Stimulated activated CD4-positive, alpha-beta T cell treated with anti-CD3 and anti-CD28 coated beads, Interleukin-4, amount 100 ng/mL, for 24 hours (primary cell): ENCODE results near the gene CUX1.
"Not testable (repeated sequence)": the region's sequence is repeated elsewhere in the genome, so short reads cannot be mapped to it uniquely, and the experiment has no call there.

ENCODE experiments used
- DNase-seq: peaks from one replicate; pipeline ENCODE4 v3.0.0-alpha.2; 2020

The CUX1 gene

DNA sequence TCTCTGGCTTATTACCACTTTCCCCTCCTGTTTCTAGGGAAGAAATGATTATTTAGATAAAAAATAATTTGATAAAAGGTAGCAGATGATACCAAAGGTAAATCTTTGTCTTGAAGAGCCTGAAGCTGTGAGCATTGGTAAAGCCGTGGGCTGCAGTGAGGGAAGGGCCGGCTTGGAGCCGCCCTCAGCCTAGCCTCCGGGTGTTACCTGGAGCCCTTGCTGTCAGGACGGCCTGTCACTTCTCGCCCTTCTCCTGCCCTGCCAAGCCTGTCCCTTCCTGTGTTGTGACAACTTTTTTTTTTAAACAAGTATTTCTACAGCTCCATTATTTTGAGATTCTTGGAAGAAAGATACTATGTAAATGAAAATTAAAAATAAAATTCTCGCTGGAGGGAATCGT is 7.0 kb downstream of the CUX1 start:
- DNase-seq, result no peak

DNA sequence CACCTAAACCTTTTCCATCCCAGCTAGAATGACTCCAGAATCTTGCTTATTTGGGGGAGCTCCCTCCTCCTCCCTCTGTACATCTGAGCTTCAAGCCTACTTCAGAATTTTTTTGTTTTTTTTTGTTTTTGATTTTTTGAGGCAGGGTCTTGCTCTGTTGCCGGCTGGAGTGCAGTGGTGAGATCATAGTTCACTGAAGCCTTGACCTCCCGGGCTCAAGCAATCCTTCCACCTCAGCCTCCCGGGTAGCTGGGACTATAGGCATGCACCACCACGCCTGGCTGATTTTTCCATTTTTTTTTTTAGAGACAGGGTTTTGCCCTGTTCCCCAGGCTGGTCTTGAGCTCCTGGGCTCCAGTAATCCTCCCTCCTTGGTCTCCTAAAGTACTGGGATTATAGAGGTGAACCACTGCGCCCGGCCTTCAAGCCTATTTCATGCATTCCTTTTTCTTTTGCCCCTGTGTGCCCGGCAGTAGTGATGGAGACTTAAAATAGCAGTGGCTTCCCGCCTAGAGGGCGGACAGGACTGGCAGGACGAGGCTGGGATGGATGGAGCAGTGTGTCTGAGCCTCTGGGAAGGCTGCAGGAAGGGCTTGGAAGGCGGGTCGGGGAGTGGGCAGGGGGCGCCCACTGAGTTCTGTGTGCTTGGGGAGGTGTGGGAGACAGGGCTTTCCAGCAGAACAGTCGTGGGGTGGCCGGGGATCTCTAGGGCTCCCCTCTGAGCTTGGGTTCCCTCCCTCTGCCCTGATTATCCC is 8.8 kb downstream of the CUX1 start:
- no peak for DNase-seq

DNA sequence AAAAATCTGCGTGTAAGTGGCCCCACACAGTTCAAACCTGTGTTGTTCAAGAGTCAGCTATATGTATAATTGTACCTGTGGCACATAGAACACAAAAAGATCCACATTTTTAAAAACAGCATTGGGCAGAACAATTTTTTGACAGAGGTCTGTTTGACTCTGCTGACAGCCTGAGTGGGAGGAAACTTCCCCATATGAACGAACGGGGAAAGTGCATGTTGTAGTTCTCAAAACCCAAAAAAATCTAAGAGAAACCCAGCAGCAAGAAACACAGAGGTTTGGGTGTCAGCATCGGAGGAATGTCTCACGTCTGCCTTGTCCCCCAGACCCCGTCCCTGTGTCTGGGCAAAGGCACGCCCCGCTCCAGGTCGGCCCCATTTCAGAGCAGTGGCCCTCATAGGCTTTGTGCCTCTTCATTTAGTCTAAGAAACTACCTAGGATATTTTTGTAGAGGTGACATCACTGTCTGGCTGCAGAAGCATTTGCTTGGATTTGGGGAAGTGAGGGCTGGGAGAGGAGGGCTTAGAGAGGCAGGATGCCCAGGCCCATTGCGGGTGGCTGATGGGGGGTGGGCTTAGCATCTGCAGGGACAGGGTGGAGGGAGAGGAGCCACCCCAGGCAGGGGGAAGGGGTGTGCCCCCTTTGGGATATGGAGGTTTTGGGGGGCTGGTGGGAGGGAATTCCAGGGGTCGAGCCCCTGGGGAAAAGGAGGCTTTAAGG is 11.0 kb downstream of the CUX1 start:
- DNase-seq, result no peak

DNA sequence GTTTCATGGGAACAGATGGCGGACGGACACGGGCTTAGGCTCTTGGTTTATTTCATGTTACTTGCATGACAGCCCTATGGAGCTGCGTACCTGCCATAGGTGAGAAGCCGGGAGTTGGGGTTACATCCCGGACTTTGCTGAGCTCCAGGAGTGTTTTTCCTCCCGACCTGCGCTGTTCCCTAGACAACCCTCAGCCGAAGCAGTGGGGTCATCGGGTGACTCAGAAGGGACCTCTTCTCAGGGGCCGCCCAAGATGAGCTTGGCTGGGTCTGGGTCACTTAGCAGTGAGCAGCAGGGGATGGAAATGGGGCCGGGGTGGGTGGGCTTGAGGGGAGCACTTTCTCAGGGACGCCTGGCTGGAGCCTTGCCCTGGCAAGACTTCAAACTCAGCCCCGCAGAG is 11.9 kb downstream of the CUX1 start:
- DNase-seq, result no peak

DNA sequence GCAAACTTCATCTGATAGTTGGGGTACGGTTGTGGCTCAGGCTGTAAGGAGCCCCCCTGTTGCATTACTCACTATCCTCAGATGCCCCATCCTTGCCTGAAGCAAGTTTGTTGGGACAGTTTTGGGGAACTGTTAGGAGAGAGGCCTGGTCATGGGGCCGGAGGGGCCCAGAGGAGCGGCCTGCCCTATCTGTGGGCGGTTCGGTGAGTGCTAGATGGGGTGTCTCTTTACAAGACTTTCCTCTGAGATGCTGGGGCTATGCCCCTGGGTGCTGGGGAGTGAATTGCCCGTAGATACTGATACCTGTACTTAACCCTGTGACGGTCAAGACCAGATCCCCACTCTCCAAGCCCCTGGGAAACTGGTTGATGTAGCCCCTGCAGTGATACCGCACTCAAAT is 12.4 kb downstream of the CUX1 start:
- DNase-seq, result no peak

DNA sequence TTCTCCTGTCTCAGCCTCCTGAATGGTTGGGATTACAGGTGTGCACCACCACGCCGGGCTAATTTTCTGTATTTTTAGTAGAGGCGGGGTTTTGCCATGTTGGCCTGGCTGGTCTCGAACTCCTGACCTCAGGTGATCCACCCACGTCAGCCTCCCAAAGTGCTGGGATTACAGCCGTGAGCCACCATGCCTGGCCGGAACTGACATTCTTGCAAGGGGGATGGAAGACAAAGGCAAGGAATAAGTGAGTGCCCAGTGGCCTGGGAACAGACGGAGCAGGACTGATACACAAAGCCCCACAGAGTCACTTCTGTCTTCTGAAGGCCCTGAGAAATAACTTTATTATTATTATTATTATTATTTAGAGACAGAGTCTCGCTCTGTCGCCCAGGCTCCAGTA is 14.0 kb downstream of the CUX1 start:
- DNase-seq, result not testable (repeated sequence)

DNA sequence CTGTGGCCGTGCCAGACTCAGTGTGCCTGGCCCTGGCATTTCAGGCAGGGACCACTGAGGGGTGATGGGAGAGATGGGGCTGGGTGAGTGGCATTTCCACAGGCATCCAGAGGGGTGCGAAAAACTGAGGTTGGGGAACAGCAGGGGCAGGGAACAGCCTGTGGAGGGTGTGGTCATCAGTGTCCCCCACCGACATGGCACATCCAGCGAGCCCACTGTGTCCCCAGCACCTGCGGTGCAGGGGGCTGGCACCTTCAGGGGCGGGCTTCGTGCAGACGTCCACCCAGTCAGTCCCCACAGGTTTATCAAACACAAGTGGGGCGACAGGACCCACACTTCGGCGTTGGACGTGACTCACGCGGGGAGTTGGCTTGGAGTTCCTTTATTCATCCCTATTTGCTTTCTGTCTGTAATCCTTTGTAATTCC is 14.8 kb downstream of the CUX1 start:
- no peak for DNase-seq

DNA sequence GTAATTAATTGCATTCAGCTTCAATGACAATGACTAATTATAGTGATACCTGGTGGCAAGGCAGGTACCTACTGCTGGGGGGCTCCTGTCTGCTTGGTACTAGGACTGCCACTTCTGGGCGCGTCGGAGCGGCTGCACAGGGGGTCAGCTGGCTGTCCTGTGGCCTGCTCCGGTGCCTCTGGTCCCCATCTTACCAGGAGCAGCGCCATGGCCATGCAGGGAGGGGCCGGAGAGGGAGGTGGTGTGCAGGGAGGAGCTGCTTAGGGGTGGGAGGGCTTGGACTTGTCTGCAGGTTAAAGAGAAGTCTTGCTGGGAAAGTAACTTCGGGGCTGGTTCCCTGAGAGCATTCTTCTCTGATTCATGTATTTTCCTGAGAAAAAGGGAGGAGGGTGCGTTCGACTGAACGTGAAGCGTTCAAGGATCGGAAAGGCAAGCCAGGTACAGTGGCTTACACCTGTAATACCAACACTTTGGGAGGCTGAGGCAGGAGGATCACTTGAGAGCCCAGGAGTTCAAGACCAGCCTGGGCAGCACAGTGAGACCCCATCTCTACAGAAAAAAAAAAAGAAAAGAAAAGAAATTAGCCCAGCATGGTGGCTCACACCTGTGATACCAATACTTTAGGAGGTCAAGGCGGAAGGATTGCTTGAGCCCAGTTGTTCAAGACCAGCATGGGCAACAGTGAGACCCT is 15.4 kb downstream of the CUX1 start:
- no peak for DNase-seq

DNA sequence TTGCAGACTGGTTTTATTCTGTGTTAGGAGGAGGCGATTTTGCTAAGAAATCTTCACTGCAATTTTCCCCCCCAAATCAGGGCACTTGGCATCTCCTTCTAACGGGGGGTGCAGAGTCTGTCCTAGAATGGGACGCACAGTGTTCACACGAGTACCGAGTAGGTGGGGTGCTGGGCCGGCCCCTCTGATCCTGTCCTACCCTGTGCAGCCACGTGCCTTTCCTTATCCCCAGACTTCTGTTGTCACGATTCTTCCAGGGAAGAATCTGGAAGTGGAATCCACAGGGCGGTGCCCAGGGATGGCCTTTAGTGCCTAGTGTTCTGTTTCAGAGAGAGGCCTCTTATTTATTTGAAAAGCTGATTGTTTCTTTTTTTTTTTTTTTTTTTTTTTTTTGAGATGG is 16.4 kb downstream of the CUX1 start:
- no peak for DNase-seq

DNA sequence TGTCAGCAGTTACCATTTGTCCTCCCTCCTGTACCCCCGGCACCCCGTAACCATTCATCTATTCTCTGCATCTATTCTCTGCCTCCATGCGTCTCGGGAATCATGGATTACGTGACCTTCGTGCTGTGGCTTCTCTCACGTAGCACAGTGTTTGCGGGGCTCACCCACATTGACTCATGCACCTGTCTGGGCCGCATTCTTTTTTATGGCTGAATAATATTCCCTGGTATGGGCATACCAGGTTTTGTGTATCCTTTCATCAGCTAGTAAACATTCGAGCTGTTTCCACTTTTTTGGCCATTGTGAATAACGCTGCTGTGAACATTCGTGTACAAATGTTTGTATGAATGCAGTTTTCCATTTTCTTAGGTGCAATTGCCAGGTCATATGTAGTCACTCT is 17.7 kb downstream of the CUX1 start:
- DNase-seq, result no peak

DNA sequence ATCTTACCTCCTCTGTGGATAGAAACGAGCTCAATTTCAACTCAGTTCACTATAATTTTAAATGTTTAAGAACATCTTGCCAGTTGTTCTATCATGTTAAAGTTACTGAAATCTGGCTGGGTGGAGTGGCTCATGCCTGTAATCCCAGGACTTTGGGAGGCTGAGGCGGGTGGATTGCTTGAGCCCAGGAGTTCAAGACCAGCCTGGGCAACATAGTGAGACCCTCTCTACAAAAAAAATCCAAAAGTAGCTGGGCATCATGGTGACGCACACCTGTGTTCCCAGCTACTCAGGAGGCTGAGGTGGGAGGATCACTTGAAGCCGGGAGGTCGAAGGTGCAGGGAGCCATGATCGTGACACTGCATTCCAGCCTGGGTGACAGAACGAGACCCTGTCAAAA is 20.0 kb downstream of the CUX1 start:
- not testable (repeated sequence) for DNase-seq

DNA sequence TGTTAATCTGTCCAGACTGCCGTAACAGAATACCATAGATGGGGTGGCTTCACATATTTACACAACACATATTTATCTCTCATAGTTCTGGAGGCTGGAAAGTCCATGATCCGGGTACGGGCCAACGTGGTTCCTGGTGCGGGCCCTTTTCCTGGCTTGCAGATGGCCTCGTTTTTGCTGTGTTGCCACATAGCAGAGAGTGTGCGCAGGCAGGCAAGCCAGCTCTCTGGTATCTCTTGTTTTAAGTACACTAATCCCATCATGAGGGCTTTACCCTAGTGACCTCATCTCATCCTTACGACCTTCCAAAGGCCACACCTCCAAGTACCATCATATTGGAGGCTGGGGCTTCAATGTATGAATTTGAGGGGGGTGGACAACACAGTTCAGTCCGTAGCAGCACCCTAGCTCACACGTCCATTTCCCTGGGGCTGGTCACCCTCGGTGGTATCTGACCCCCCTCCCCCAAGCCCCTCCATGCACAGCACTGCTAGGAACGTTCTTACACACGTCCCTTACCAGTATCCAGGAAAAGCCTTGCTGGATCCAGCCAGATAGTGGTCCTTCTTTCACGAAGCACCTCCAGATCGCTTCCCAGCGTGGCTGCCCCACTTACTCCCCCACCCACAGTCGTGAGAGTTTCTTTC is 21.5 kb downstream of the CUX1 start:
- no peak for DNase-seq

DNA sequence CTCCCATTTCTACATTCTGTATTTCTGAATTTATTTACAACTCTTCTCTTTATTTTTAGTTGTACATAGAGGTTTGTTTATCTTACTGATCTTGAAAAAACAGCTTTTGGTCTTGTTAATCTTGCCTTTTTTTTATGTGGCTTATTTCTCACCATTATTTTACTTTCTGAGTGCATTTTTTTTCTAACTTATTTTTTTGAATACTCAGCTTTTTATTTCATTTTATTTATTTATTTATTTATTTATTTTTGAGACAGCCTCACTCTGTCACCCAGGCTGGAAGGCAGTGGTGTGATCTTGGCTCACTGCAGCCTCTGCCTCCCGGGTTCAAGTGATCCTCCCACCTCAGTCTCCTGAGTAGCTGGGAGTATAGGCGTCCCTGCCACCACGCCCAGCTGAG is 23.9 kb downstream of the CUX1 start:
- no peak for DNase-seq

DNA sequence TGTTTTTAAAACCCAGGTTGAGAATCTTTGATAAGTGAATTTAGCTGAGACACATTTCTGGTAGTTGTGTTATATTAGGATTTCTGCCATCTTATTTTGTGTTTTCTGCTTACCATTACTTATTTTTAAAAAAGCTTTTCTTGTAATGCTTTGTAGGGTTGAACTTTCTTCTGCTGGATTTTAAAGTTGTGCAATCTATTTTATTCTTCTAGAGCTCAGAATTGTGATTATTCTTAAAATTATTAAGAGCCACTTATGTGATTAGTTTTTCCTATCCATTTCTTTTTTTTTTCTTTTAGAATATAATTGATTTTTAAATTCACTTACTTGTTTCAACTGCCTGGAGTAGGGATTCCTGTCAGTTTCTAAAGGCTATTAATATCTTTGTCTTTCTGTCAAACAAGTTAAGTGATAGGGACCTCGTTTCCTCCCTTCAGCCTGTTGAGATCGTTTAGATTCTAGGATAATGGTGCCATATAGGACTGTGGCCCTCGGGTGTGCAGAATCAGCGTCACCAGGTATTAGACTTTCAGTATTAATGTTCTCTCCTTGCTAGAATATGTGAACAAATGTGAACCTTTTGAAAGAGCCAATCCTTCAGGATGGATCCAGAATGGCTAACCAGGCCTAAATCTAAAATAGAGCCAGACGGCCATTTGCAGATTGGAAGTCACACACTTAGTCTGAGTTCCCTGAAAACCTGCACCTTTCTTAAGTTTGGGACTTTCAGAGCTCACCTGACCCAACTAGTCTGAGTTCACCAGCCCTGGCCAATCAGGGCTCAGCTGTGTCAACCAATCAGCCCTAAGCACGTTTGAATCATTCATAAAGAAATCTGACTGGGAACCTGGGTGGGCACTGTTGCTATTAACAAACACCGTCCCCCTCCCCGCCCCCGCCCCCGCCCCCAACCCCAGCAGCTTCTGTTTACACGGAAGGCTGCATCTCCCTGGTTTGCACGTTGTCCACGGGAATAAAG is 26.2 kb downstream of the CUX1 start:
- DNase-seq, result no peak

DNA sequence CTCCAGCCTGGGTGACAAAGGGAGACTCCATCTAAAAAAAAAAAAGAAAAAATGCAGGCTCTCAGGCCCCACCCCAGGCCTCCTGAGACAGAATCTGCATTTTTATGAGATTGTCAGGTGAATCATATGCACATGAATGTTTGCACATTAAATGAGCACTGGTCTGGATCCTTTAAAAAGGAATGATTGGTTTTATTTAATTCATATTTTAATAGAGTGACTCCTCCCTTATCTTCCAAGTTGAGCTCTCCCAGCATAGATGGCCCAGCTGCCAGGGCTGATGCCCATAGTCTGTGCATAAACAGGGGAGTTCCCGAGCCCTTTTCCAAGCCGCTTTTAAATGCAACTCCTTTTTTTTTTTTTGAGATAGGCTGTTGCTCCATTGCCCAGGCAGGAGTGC is 28.5 kb downstream of the CUX1 start:
- DNase-seq, result no peak

DNA sequence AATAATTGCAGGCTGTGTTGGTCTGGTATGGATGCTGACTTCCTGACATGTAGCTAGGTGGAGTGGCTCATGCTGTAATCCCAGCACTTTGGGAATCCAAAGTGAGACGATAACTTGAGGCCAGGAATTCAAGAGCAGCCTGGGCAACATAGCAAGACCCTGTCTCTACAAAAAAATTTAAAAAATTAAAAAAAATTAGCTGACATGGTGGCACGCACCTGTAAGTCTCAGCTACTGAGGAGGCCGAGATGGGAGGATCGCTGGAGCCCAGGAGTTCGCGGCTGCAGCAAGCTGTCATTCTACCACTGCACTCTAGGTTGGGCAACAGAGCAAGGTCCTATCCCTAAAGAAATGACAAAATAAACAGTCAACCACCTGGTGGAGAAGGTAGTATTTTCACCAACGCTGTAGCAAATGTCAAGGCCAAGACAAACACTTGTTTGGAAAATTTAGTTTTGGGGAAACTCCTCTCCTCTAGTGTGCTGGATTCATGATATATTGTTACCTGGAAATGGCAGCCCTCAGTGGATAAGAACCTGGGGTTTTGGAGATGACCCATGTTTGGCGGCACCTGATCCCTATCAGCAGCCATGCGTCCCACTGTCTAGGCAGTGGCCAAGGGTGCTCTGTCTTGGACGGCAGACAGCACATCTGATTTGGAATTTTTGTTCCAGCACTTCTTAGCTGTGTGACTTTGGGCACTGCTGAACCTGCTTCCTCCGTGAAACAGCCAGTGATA is 29.5 kb downstream of the CUX1 start:
- no peak for DNase-seq

DNA sequence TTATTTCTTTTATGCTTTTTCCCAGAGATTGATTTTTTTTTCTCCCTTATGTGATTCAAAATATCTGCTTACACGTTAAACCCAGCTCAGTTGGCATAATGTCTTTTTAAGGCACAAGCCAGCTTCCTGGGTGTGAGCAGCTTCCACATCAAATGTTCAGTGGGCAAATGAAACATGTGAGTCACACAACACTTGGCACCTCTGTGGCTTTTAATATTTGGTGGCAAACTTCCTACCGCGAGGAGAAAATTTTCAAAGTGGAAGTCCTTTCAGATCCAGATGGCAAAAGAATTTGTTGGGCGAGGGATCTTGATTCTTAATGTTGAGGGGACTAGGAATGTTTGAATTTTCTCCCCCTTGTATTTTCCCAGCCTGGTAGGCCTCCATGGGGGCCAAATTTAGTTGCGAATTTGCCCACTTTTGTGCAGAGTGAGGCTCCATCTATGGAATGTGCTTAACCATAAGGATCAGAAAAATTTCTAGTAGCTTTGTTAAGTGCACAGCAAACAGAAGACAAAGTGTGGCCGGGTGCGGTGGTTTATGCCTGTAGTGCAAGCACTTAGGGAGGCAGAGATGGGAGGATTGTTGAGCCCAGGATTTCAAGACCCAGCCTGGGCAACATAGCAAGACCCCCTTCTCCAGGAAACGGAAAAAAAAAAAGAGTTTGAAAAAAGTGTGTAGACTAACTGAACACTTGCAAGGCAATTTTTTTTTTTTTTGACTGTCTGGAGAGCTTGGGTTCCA is 31.0 kb downstream of the CUX1 start:
- no peak for DNase-seq

DNA sequence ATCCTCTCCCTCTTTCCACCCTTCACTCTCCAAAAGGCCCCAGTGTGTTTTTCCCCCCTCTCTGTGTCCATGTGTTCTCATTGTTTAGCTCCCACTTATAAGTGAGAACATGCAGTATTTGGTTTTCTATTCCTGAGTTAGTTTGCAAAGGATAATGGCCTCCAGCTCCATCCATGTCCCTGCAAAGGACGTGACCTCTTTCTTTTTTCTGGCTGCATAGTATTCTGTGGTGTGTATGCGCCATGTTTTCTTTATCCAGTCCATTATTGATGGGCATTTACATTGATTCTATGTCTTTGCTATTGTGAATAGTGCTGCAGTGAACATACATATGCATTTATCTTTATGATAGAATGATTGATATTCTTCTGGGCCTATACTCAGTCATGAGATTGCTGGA is 31.9 kb downstream of the CUX1 start:
- not testable (repeated sequence) for DNase-seq

DNA sequence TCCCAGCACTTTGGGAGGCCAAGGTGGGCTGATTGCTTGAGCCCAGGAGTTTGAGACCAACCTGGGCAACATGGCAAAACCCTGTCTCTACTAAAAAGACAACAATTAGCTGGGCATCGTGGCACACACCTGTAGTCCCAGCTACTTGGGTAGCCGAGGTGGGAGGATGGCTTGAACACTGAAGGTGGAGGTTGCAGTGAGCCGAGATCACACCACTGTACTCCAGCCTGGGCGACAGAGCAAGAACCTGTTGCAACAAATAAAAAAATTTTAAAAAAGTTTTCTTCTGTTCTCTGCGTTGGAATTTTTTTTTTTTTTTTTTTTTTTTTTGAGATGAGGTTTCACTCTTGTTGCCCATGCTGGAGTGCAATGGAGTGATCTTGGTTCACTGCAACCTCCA is 34.9 kb downstream of the CUX1 start:
- DNase-seq, result not testable (repeated sequence)

DNA sequence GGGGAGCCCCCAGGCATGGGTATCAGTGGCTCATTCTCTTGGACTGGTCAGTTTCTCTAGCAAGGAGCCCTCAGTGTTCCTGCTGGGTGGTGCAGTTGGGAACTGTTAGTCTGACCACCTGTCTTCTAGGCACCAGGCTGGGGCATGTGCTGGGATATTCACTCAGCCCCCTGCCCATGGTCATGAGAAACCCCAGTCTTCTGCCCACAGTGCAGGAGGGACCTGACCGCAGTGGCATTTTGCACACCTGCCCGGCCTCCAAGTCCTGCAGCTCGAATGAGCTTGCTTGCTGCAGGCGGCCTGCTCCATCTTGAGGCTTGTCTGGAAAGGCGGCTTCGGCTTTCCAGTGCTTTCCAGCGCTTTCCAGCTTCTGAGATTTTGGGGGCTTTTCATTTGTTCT is 36.3 kb downstream of the CUX1 start:
- no peak for DNase-seq
